HPDE6-E6E7 (cell line): ENCODE results near the gene TRPM7.
A peak's percentile ranks its signal among the peaks of the same experiment; 100 is the strongest.
"Not testable (repeated sequence)": the region's sequence is repeated elsewhere in the genome, so short reads cannot be mapped to it uniquely, and the experiment has no call there.

Source experiments
- DNase-seq: peaks from one replicate; pipeline ENCODE4 v3.0.0; 2011; ENCODE audit warnings: missing footprints; ENCODE audit errors: extremely low spot score

The TRPM7 gene, protein sequence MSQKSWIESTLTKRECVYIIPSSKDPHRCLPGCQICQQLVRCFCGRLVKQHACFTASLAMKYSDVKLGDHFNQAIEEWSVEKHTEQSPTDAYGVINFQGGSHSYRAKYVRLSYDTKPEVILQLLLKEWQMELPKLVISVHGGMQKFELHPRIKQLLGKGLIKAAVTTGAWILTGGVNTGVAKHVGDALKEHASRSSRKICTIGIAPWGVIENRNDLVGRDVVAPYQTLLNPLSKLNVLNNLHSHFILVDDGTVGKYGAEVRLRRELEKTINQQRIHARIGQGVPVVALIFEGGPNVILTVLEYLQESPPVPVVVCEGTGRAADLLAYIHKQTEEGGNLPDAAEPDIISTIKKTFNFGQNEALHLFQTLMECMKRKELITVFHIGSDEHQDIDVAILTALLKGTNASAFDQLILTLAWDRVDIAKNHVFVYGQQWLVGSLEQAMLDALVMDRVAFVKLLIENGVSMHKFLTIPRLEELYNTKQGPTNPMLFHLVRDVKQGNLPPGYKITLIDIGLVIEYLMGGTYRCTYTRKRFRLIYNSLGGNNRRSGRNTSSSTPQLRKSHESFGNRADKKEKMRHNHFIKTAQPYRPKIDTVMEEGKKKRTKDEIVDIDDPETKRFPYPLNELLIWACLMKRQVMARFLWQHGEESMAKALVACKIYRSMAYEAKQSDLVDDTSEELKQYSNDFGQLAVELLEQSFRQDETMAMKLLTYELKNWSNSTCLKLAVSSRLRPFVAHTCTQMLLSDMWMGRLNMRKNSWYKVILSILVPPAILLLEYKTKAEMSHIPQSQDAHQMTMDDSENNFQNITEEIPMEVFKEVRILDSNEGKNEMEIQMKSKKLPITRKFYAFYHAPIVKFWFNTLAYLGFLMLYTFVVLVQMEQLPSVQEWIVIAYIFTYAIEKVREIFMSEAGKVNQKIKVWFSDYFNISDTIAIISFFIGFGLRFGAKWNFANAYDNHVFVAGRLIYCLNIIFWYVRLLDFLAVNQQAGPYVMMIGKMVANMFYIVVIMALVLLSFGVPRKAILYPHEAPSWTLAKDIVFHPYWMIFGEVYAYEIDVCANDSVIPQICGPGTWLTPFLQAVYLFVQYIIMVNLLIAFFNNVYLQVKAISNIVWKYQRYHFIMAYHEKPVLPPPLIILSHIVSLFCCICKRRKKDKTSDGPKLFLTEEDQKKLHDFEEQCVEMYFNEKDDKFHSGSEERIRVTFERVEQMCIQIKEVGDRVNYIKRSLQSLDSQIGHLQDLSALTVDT (N-terminal part only)

DNA sequence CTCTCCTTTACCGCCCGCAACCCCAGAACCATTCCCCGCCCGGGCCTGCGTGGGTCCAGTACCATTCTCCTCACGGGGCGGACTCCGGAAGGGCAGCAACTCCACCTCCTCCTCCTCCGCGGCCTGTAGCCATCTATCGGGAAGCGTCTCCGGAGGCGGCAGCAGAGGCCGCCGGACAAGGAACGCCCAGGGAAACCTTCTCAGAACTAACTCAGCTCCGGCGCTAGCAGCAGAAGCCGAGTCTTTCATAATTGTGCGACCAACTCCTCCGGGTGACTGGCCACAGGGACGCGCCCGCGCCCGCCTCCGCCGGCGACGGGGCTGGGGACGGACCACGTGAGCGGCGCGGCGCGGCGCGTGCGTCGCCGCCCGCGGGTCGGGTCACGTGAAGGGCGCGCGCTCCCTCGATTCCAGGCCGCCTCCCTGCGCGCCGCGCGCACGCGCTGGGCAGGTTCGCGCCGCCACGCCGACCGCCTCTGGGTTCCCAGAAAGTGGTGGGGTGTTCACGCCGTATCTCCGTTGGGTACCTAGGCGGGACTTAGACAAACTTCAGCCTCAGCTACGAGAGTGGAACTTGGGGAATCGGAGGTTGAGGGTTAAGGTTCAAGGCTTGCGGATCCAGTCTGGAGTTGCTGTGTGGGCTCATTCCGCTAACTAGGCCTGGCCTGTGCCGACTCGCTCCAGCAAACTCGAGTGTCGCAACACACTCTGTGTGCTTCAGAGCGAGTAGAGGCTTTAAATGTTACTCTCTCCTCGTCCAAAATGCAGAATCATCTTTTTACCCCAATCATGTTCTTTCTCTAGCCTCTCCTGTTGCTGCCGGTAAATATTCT, at the start of gene TRPM7:
Gene TRPM7 (minus strand): TSS at position 329 of the 833 bp plus-strand sequence. CDS start 264 bp downstream, at position 65.
- DNase-seq = peak; percentile 62

DNA sequence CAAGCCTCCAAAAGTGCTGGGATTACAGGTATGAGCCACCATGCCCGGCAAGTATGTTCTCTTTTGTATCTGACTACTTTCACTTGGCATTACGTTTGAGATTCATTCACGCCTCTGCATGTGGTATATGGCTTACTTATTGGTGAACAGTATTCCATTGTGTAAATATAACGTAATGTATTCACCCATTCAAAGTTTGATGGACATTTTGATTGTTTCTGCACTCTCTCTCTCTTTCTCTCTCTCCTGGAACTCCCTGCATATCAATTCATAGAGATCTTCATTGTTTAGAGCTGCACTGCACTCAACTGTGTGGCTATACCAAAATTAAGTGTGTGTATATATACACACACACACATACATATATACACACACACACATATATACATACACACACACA, 48.6 kb upstream of the TRPM7 start:
- no peak for DNase-seq

DNA sequence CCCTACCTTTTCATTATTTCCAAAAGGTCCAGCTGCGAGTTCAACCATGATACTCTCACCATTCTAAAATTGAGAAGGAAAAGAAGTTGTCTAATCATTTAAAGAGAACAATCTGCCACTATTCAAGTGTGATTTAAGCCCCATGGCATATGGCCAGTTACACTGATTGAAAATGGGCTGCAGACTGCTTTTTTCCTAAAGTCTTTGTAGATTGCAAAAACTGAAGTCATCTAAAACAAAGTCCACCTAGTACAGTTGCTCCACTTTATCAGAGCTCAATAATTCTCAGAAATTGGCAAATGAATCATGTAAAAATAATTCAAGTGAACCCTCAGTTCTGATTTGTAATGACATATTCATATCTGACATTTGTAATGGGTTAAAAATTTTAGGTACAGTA, 39.7 kb upstream of the TRPM7 start:
- no peak for DNase-seq

DNA sequence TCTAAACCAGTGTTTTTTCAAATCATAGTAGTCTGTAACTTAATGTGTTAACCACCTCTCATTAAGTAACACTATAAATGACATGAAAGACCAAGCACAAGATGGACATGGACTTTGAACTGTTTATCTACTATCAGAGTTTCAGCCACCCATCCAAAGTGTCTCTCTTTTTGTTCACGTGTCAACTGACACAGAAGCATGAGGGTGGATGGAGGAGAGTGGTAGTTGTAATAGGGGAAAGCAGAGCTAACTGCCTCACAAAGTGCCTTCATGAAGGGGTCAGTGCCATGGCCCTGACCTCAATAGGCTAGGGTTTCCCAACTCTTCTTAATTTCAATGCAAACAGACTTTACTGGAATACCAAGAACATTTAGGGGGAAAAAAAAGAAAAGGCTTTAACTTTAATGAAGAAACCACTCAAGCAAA, 32.1 kb upstream of the TRPM7 start:
- no peak for DNase-seq

DNA sequence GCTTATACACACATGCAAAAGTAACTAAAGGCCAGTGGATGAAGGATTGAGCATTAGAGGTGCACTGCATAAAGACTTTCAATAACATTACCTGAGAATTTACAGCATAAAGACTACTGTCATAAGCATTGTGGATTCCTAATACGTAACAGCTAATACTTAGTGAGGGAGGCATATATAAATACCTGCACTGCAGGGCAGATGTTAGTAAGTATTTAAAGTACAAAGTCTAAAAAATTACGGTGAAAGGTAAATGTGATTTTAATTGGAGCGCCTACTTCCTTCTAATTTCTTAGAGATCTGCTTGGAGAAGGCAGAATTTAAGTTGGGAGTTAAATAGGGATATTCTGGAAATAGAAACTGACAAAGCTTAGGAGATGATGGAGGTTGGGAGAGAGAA, 25.4 kb upstream of the TRPM7 start:
- DNase-seq = no peak

DNA sequence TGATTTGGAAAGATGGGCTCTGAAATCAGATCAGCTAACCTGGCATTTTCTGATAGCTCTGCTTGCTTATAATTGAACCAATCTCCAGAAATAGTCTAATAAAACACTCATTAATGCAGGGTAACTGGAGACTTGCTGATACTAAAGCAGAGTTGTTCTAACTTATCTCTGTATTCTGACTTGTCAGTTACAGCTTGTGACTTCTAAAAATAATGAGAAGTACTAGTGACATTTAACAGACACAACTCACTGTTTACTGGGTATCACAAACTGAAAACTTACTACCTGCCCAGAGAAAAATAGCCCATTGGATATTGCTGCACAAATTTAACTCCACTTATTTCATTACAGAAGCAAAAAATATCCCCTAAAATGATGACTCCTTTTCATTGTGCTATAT, 24.0 kb upstream of the TRPM7 start:
- no peak for DNase-seq

DNA sequence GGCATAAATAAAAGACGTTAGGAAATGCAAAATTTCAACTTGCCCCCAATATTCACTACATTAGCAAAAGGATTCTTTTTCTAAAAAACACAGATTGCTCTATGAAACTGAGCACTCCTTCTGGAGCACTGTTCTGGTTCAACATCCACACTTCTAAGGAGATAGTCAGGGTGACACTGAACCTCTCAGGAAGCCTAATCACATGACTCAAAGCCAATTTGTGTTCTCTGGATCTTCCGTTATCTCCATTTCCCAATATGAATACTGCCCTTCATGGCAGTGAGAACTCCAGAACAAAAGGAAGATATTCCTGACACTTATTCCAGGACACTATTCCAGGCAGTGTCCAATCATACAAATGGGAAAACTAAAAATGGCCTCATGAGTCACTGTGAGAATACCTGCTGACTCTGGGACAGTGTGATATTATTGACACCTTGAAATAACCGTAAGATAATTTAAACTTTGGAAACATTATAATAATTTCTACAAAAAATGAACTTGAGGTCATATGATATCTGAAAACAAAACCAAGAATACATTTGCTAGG, 21.4 kb upstream of the TRPM7 start:
- no peak for DNase-seq

DNA sequence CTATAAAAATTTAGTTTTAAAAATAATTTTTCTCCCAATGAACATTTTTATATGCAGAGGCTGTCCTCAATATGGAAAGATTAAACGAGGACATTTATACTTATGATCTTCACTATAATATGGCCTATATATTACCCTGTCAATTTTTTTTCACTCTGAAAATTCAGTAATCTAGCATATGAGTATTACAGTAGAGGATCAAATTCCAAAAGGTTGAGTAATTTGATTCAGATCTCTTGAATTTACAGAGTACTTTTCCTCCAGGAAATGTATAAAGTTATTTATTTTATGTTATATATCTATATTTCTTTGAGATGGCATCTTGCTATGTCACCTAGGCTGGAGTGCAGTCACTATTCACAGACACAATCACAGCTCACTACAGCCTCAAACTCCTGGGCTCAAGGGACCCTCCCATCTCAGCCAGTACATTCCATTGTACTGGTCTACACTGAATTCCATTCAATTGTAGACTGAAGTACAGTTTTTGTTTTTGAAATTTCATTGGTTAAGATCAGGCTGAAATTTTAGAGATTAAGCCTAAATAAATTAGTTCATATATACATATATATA, 16.3 kb upstream of the TRPM7 start:
- DNase-seq = no peak

DNA sequence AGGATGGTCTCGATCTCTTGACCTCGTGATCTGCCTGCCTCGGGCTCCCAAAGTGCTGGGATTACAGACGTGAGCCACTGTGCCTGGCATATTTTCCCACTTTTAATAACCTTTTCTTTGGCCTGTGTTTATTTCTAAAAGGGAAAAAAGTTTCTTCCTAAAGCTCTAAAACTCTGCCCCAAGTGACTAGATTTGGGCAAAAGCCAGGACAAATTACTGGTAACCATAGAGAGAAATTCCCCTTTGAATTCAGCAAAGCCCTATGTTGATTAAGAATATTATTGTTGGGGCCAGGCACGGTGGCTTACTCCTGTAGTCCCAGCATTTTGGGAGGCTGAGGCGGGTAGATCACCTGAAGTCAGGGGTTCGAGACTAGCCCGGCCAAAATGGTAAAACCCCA, 11.5 kb upstream of the TRPM7 start:
- DNase-seq = no peak

DNA sequence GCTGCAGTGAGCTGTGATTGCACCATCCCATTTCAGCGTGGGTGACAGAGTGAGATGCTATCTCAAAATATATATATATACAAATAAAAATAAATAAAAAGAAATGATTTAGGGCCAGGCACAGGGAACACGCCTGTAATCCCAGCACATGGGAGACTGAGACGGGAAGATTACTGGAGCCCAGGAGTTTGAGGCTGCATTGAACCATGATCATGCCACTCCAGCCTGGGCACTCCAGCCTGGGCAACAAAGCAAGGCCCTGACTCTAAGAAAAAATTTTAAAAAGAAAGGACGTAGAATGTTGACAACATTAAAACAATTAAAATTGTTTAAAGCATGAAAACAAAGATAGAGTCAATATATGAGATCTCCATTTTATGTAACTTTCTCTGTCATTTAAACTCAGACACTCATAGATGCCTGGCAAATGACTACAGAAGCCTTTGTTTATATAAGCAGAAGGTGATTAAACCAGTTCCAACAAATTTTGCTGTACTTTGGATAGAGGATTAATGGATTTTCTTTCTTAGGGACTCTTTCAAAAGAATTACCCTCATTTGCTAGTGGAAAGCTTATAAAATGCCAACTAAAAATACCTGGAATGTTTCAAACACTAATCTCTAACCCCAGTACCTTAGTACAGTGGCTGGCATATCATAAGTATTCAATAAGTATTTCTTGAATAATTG, 10.7 kb upstream of the TRPM7 start:
- DNase-seq = no peak

DNA sequence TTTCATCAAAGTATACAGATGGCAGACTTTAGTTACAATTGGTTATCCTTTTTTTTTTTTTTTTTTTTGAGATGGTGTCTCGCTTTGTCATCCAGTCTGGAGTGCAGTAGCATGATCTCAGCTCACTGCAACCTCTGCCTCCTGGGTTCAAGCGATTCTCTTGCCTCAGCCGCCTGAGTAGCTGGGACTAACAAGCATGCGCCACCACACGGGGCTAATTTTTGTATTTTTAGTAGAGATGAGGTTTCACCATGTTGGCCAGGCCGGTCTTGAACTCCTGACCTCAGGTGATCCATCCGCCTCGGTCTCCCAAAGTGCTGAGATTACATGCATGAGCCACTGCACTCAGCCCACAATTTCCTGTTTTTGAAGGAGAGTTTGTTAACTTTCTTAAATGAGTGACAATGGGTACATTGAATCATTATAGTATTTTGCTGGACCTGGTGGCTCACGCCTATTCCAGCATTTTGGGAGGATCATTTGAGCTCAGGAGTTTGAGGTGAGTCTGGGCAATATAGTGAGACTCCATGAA, 8.1 kb upstream of the TRPM7 start:
- not testable (repeated sequence) for DNase-seq

DNA sequence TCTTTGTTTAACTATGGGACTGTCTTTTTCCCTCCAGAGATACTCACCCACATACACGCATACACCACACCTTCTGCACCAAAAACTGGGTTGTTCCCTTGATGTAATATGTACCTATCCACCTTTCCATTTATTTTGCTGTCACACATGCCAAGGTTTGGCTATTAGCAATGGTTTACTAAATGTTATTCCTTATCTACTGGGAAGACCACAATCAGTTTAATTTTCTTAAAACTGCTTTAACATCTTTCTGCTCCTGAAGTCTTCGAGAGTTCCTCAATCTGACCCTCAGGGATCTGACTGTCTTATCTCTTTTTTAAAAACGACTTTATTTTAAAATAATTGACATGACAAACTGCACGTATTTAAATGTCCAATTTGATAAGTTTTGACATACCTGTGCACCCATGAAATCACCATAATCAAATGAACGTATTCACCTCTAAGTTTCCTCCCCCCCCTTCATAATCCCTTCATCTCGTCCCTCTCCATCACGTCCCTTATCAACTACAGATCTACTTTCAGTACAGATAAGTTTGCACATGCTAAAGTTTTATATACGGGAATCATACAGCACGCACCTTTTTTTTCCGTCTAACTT, 805 bp upstream of the TRPM7 start:
- DNase-seq = no peak

DNA sequence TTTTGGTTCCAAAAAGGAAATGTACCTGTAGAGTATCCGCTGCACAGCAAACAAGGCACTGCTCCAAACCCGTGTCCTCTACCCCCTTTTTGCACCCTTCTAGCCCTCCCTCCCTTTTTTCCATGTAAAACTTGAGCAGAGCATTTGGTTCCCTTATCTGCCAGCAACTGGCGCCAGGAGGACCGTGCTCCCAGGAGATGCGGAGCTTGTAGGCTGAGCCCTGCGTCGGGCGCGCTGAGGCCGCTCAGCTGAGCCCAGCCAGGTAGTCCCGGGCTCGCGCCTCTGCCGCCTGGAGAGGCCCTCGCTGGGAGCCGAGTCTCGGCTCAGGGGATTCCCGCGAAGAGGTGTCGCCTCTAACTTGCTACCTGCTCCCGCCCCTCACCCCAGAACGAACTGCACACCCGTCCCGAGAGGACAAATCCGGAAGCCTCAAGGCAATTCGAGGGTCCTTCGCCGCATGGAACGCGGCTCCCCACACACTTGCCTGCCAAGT, 575 bp downstream of the TRPM7 start:
- DNase-seq = peak; percentile 29

DNA sequence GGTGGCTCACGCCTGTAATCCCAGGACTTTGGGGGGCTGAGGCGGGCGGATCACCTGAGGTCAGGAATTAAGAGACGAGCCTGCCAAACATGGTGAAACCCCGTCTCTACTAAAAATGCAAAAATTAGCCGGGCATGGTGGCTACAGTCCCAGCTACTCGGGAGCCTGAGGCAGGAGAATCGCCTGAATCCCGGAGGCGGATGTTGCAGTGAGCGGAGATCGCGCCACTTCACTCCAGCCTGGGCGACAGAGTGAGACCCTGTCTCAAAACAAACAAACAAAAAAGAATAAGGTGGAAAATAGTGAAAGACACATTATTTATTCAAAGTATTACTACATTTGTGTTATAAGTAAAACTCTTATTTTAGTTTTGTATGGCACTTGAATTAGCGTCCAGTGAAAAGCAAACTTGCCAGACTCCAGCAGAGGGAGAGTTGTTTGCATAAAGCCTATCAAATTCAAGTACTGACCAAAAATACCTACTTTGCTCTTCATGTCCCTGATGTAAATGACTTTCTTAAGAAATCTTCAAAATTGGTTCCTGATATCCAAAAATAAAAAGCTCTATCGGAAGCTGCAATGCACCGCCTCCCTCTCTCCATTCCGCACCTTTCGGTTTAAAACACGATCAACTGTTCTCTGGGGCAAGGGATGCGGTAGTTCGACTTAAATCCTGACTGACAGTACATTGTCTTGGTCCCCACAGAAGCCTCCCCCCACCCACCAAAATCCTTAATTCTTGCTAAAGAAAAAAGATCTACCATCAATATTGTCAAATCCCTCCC, 1.2 kb downstream of the TRPM7 start:
- no peak for DNase-seq

DNA sequence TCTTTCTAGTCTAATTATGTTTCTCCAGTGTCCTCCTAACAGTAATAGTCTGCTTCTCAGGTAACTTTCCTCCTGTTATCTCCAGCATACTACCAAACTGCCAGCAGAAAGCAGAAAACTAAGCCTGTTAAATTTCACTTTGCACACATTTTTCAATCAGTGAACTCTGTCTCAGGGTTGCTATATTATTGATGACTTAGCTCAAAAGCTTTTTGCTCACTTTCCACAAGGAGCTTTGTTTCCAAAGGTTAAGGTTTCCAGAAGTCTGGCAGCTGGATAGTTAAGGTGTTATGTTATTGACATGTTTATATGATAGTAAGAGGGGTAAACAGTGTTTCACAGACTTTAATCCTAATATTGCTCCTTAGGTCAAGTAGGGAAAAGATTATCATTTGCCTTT, 5.1 kb downstream of the TRPM7 start:
- DNase-seq = no peak

DNA sequence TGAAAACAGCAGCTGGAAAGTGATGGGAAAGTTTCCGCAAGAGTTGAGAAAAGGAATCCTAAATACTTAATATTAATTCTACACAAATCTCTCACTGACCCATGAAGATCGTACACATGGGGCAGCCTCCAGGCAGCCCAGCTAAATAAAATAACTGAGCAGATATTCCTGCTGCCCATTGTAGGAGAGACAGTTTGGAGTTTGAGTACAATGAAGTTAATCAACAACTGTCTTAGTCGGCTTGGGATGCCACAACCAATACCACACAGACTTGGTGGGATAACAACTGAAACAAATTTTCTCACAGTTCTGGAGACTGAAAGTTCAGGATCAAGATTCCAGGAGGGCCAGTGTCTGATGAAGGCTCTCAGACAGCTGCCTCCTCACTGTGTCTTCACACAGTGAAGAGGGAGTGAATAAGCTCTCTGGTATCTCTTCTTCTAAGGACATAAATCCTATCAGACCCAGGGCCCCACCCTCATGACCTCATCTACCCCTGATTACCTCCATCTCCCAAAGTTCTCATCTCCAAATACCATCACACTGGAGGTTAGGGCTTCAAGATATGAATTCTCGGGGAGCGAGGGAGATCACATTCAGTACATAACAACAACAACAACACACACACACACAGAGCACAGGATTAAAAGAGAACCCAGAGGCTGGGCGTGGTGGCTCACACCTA, 9.7 kb downstream of the TRPM7 start:
- DNase-seq = no peak

DNA sequence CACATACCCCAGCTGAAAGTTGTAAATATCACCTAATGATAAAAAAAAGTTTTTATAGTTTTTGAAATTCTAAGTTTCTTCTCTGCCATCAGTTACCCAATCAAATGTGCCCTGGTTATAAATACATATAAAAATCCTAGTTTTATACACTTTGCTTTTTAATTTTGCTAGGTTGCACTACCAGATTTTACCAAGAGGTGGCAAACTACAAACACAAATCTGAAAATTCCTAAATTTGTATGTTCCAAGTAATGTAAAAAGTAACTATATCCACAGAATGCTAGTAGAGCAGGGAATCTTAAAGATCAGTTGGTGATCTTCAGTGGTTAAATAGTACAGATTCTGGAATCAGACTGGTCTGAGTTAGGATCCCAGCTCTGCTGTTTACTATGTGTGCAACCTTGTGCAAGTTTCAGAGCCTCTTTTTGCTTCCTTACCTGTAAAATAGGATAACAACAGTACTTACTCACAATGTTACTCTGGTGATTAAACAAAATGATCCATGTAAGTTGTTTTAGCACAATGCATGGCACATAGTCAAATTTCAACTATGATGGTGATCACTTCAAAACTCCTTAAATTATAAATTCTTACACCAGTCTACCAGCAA, 11.0 kb downstream of the TRPM7 start:
- DNase-seq = no peak
